Spinal cord (tissue), 10 donors: ENCODE results near the gene LPCAT3. TPM values are rescaled to one million over a fixed set of nuclear protein-coding genes. Genes with fewer than 3 reads are reported as not detected.
A peak's percentile ranks its signal among the peaks of the same experiment; 100 is the strongest.

Experiments
- DNase-seq, 6 donors: peaks; one replicate each; pipeline versions ENCODE4 v3.0.0 to v3.0.0-alpha.2; 2013 to 2015; ENCODE audit warnings: low spot score in 6 of 6, low read depth in 4 of 6
- H3K27ac ChIP-seq: one replicate; pipeline ENCODE4 v1.5.1; 2013; ENCODE audit warnings: low read depth, low read length, control low read depth
- H3K27me3 ChIP-seq: one replicate; pipeline ENCODE4 v1.6.1; 2013; ENCODE audit warnings: low read length; ENCODE audit not compliant: control insufficient read depth, insufficient read depth
- H3K36me3 ChIP-seq: one replicate; pipeline ENCODE4 v1.6.1; 2013; ENCODE audit warnings: low read length; ENCODE audit not compliant: control insufficient read depth, insufficient read depth
- H3K4me1 ChIP-seq: one replicate; pipeline ENCODE4 v1.6.1; 2013; ENCODE audit warnings: low read length; ENCODE audit not compliant: control insufficient read depth, insufficient read depth
- H3K4me3 ChIP-seq: one replicate; pipeline ENCODE4 v1.5.1; 2013; ENCODE audit warnings: low read depth, low read length, control low read depth
- H3K9me3 ChIP-seq: one replicate; pipeline ENCODE4 v1.6.1; 2013; ENCODE audit warnings: low read length; ENCODE audit not compliant: control insufficient read depth, insufficient read depth
- WGBS: methylation state at CpG from one replicate; pipeline ENCODE4 v1.1.5; 2013; ENCODE audit warnings: missing lambda C conversion rate; ENCODE audit not compliant: insufficient coverage; 5-methylcytosine and 5-hydroxymethylcytosine counted together
- long read RNA-seq, 4 donors: transcript quantifications; one replicate each; lab custom pipeline, GENCODE V29; 2026
- polyA plus RNA-seq, 2 donors: library from polyadenylated mRNA; unstranded; fragments of 120-200 nt; gene quantifications; one replicate each; pipeline ENCODE4 v1.2.1, GENCODE V29; 2013; ENCODE audit not compliant: insufficient read length in 2 of 2
- total RNA-seq, 2 donors: library from RNA; depleted of rRNA in 1 of 2; stranded (reverse); fragments of 120-200 nt in 1 of 2; fragments of >200 nt in 1 of 2; gene quantifications; one replicate each; pipeline versions ENCODE4 v1.2.3 to v1.2.4, GENCODE V29; 2013 to 2014
- donor health status: healthy.

LPCAT3 gene, protein sequence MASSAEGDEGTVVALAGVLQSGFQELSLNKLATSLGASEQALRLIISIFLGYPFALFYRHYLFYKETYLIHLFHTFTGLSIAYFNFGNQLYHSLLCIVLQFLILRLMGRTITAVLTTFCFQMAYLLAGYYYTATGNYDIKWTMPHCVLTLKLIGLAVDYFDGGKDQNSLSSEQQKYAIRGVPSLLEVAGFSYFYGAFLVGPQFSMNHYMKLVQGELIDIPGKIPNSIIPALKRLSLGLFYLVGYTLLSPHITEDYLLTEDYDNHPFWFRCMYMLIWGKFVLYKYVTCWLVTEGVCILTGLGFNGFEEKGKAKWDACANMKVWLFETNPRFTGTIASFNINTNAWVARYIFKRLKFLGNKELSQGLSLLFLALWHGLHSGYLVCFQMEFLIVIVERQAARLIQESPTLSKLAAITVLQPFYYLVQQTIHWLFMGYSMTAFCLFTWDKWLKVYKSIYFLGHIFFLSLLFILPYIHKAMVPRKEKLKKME
- total RNA-seq (10 to 100 TPM; 12.7 to 20.4 TPM), polyA plus RNA-seq (10 to 100 TPM; 35.5 to 42.3 TPM)
- long read RNA-seq, donor 1, partial matches to known transcripts, result 0 of 4 reads
- long read RNA-seq, donor 1, other reads (novel, unspliced or antisense), result 0 of 4 reads
- long read RNA-seq, donor 2, partial matches to known transcripts, result 0 of 3 reads
- long read RNA-seq, donor 2, other reads (novel, unspliced or antisense), result 0 of 3 reads
- long read RNA-seq, donor 3, partial matches to known transcripts, result 0 of 4 reads
- long read RNA-seq, donor 3, other reads (novel, unspliced or antisense), result 0 of 4 reads
- long read RNA-seq, donor 4, transcript LPCAT3-201 (13 exons, 2,268 nt), result major isoform, 5 of 6 reads
- long read RNA-seq, donor 4, partial matches to known transcripts, result 0 of 6 reads
- long read RNA-seq, donor 4, other reads (novel, unspliced or antisense), result 0 of 6 reads

GRCh38 chr12:7018350-7019042 is at the start of gene LPCAT3:
Gene LPCAT3, minus strand, starts transcription at chr12:7018476. Its CDS starts 52 bp downstream, at chr12:7018424.
- H3K27ac ChIP-seq, result peak within 1 kb of the TSS; percentile 93
- under 1% methylated on average over 77 of the region's 77 CpGs for WGBS
- H3K27me3 ChIP-seq, result no peaks in the 10 kb centered on the region
- peak; percentile 87 to 98 (median 93) for DNase-seq
- H3K4me1 ChIP-seq, result peaks cover 9% of the 10 kb centered on the region
- no peaks in the 10 kb centered on the region for H3K36me3 ChIP-seq
- no peaks in the 10 kb centered on the region for H3K9me3 ChIP-seq
- peak within 1 kb of the TSS; percentile 91 for H3K4me3 ChIP-seq

GRCh38 chr12:7067096-7067495 is 48.8 kb upstream of the LPCAT3 start:
- DNase-seq, result no peak
- no peak overlapping the region for H3K27ac ChIP-seq
- no peaks in the 10 kb centered on the region for H3K27me3 ChIP-seq
- no peaks in the 10 kb centered on the region for H3K9me3 ChIP-seq
- no peaks in the 10 kb centered on the region for H3K36me3 ChIP-seq
- WGBS, result 68% methylated on average over 5 of the region's 7 CpGs
- no peak overlapping the region for H3K4me3 ChIP-seq
- H3K4me1 ChIP-seq, result no peaks in the 10 kb centered on the region

DNA sequence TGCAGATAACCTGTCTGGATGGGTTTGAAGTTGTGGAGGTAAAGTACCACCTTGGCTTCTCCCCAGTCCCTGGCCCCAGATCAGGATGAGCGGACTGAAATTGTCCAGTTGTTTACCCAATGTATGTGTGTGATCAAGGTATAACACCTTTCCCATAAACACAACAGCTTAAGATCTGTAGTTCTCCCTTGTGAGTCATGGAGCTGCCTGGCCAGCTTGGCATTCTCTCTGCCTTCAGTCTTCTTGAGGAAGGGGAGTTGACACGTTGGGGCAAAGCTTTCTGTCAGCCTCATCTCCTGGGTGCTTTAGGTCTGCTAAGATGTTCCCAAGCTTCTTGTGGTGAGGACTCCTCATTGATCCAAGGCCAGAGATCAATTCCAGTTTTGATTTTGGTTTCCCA is 48.3 kb upstream of the LPCAT3 start:
- H3K27ac ChIP-seq, result no peak overlapping the region
- H3K4me3 ChIP-seq, result no peak overlapping the region
- no CpG with 5 or more reads among the region's 2 CpGs for WGBS
- H3K27me3 ChIP-seq, result no peaks in the 10 kb centered on the region
- DNase-seq, result no peak
- H3K9me3 ChIP-seq, result no peaks in the 10 kb centered on the region
- no peaks in the 10 kb centered on the region for H3K36me3 ChIP-seq
- H3K4me1 ChIP-seq, result no peaks in the 10 kb centered on the region

- Histone ChIP-seq H3K27ac (no peak overlapping the region), H3K27me3 (no peaks in the 10 kb centered on the region), H3K36me3 (no peaks in the 10 kb centered on the region), H3K4me1 (peaks cover 4% of the 10 kb centered on the region), H3K4me3 (no peak overlapping the region), H3K9me3 (no peaks in the 10 kb centered on the region)
- DNase-seq, result no peak
- no CpG with 5 or more reads among the region's 7 CpGs for WGBS
These were observed 46.9 kb upstream of the LPCAT3 start for GRCh38 chr12:7065073-7065623.

DNA sequence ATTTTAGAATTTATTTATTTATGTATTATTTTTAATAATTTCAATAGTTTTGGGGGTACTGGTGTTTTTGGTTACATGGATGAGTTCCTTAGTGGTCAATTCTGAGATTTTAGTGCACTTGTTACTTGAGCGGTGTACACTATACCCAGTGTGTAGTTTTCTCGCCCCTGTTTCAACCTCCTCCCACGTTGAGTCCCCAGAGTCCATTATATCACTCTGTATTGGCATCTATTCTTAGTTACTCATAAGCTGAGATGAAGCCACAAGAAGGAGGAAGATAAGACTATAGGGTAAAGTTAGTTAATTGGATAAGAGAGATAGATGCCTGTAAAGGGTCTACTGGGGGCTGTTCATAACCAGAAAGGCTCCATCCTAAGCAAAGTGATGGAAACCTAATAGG is 46.2 kb upstream of the LPCAT3 start:
- Histone ChIP-seq H3K27ac (no peak overlapping the region), H3K36me3 (no peaks in the 10 kb centered on the region), H3K9me3 (no peaks in the 10 kb centered on the region), H3K4me3 (no peak overlapping the region), H3K4me1 (peaks cover 4% of the 10 kb centered on the region), H3K27me3 (no peaks in the 10 kb centered on the region)
- peak in 1 of 6 donors; percentile 48 for DNase-seq
- no CpG with 5 or more reads among the region's 3 CpGs for WGBS

- no peak for DNase-seq
- Histone ChIP-seq H3K9me3 (no peaks in the 10 kb centered on the region), H3K4me3 (no peak overlapping the region), H3K27ac (no peak overlapping the region), H3K36me3 (no peaks in the 10 kb centered on the region), H3K4me1 (peaks cover 4% of the 10 kb centered on the region), H3K27me3 (no peaks in the 10 kb centered on the region)
- 100% methylated on average over 7 of the region's 7 CpGs for whole genome bisulfite sequencing
These were observed 43.3 kb upstream of the LPCAT3 start for GRCh38 chr12:7061596-7061995.

DNA sequence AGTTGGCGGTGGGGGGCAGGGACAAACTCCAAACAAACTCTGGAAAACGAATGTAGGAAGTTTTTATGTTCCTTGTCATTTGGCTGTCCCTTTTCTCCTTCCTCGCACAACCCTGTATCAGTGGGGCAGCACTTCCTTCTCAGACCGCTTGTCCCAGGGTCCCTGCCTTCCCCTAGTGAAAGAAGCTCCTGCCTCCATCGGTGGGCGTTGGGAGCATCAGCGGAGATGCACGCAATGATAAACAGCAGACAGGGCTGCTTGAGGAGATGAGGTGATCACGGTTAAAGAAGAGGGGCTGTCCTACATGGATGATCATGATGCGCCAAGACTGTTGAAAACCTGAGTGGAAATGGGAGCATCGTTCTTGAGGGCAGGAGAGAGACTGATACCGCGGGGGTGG is 42.9 kb upstream of the LPCAT3 start:
- Histone ChIP-seq H3K4me3 (no peak overlapping the region), H3K27ac (peak overlapping the region; percentile 61), H3K36me3 (no peaks in the 10 kb centered on the region), H3K4me1 (peaks cover 4% of the 10 kb centered on the region), H3K27me3 (no peaks in the 10 kb centered on the region), H3K9me3 (no peaks in the 10 kb centered on the region)
- 63% methylated on average over 12 of the region's 13 CpGs for WGBS
- DNase-seq, result no peak

GRCh38 chr12:7060353-7060954 is 42.2 kb upstream of the LPCAT3 start, which contains the start of gene C1S:
Gene C1S, plus strand, starts transcription at chr12:7060718. Its CDS starts 1,195 bp downstream, at chr12:7061913.
- peak within 1 kb of the TSS; percentile 29 for H3K4me3 ChIP-seq
- peak; percentile 10 to 86 (median 36) for DNase-seq
- no peaks in the 10 kb centered on the region for H3K36me3 ChIP-seq
- WGBS, result 16% methylated on average over 4 of the region's 10 CpGs
- H3K9me3 ChIP-seq, result no peaks in the 10 kb centered on the region
- H3K27ac ChIP-seq, result peak within 1 kb of the TSS; percentile 61
- H3K4me1 ChIP-seq, result peaks cover 4% of the 10 kb centered on the region
- no peaks in the 10 kb centered on the region for H3K27me3 ChIP-seq

DNA sequence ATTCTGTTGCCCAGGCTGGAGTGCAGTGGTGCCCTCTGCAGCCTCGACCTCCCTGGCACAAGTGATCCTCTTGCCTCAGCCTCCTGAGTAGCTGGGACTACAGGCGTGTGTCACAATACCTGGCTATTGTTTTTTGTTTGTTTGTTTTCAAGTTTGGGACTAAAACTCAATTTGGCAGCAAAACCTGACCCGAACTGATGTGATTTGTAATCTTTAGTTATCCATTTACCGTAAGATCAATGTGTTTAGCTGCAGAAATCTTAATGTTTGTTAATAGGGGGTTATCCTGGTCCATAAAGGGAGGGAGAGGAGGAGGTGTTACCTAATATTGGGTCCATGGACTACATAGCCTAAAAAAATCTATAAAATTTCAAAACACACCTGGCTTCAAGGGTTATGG is 41.5 kb upstream of the LPCAT3 start:
- H3K36me3 ChIP-seq, result no peaks in the 10 kb centered on the region
- H3K9me3 ChIP-seq, result no peaks in the 10 kb centered on the region
- H3K27me3 ChIP-seq, result no peaks in the 10 kb centered on the region
- no peak for DNase-seq
- 86% methylated on average over 2 of the region's 4 CpGs for WGBS
- H3K4me3 ChIP-seq, result no peak overlapping the region
- H3K4me1 ChIP-seq, result peaks cover 4% of the 10 kb centered on the region
- H3K27ac ChIP-seq, result no peak overlapping the region
